ENCODE measurements around the gene ELANE.
"Not testable (repeated sequence)": the region's sequence is repeated elsewhere in the genome, so short reads cannot be mapped to it uniquely, and the experiment has no call there.

DNA sequence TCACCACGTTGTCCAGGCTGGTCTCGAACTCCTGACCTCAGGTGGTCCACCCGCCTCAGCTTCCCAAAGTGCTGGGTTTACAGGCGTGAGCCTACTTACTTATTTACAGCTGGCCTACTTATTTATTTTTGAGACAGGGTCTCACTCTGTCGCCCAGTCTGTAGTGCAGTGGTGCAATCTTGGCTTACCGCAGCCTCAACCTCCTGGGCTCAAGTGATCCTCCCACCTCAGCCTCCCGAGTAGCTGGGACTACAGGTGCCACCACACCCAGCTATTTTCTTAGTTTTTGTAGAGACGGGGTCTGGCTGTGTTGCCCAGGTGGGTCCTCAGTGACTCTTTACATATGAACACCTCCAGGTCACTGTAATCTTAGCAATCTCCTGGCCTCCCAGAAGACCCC lies 2.9 kb upstream of the ELANE start:
- TF ChIP-seq, protein P1, sequence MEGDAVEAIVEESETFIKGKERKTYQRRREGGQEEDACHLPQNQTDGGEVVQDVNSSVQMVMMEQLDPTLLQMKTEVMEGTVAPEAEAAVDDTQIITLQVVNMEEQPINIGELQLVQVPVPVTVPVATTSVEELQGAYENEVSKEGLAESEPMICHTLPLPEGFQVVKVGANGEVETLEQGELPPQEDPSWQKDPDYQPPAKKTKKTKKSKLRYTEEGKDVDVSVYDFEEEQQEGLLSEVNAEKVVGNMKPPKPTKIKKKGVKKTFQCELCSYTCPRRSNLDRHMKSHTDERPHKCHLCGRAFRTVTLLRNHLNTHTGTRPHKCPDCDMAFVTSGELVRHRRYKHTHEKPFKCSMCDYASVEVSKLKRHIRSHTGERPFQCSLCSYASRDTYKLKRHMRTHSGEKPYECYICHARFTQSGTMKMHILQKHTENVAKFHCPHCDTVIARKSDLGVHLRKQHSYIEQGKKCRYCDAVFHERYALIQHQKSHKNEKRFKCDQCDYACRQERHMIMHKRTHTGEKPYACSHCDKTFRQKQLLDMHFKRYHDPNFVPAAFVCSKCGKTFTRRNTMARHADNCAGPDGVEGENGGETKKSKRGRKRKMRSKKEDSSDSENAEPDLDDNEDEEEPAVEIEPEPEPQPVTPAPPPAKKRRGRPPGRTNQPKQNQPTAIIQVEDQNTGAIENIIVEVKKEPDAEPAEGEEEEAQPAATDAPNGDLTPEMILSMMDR (IDR thresholded peaks at IDR 0.05) = not testable (repeated sequence)
- TF ChIP-seq ZFX (IDR thresholded peaks at IDR 0.05; ENCODE audit: borderline replicate concordance) = not testable (repeated sequence)

Measured in 22Rv1 (cell line).